B cell (primary cell): ENCODE data around the gene UNC5C. TPM values are rescaled to one million over a fixed set of nuclear protein-coding genes. Genes with fewer than 3 reads are reported as not detected.

Source experiments
- ATAC-seq: fragments of 200-7000 bp; cut with Tn5 transposase; one replicate; pipeline ENCODE4 v1.10.0; 2021; ENCODE audit warnings: low read depth, mild to moderate bottlenecking, moderate number of reproducible peaks, moderate library complexity
- CTCF ChIA-PET: fragments of 350-600 bp; sonication (Branson Sonifier 250); formaldehyde crosslinking; loops from one replicate; lab custom pipeline; 2021; ENCODE audit warnings: antibody characterized with exemption, inconsistent platforms; lab: Charles Lee
- POLR2A ChIA-PET: fragments of 350-600 bp; sonication (Branson Sonifier 250); formaldehyde crosslinking; loops from one replicate; lab custom pipeline; 2021; ENCODE audit warnings: antibody characterized with exemption; lab: Charles Lee
- DNase-seq: peaks from one replicate; pipeline ENCODE4 v3.0.0; 2013
- H2AFZ ChIP-seq: 2 replicates; pipeline ENCODE4 v1.6.1; 2012; ENCODE audit warnings: mild to moderate bottlenecking, low read depth, low read length; ENCODE audit not compliant: insufficient read depth, poor library complexity, severe bottlenecking
- H3K27ac ChIP-seq, 2 donors: 1 replicate in 1 of 2; 2 replicates in 1 of 2; pipeline ENCODE4 v1.5.1; 2012 to 2013; ENCODE audit warnings: low read length in 2 of 2, mild to moderate bottlenecking in 2 of 2, moderate library complexity in 1 of 2
- H3K27me3 ChIP-seq, 4 experiments: fragments of 200-600 bp in 1 of 4; sonication (generic) in 1 of 4; replicated peaks in 1 of 4; 1 replicate in 2 of 4; 2 replicates in 2 of 4; pipeline versions ENCODE4 v1.6.1 to v1.7.0; 2013 to 2016; ENCODE audit warnings: low read length in 3 of 4, mild to moderate bottlenecking in 2 of 4, mixed read lengths in 1 of 4, moderate library complexity in 1 of 4; ENCODE audit not compliant: insufficient read depth in 4 of 4, control insufficient read depth in 3 of 4; ENCODE audit errors: control extremely low read depth in 1 of 4
- H3K36me3 ChIP-seq, 2 experiments: replicated peaks in 1 of 2; 1 replicate in 1 of 2; 2 replicates in 1 of 2; pipeline versions ENCODE4 v1.6.1 to v1.7.1; 2013; ENCODE audit warnings: low read length in 1 of 2; ENCODE audit not compliant: insufficient read depth in 2 of 2, control insufficient read depth in 1 of 2; ENCODE audit errors: control extremely low read depth in 1 of 2, extremely low read depth in 1 of 2
- H3K4me1 ChIP-seq, 2 donors: fragments of 200-600 bp in 1 of 2; sonication (generic) in 1 of 2; 1 replicate in 1 of 2; 2 replicates in 1 of 2; pipeline versions ENCODE4 v1.5.1 to v1.6.1; 2013 to 2017; ENCODE audit warnings: low read length in 2 of 2; ENCODE audit not compliant: control insufficient read depth in 2 of 2, insufficient read depth in 2 of 2
- H3K4me2 ChIP-seq: replicated peaks from 2 replicates; pipeline ENCODE3; 2012; ENCODE audit warnings: mild to moderate bottlenecking, low read depth, low read length; ENCODE audit not compliant: poor library complexity, severe bottlenecking
- H3K4me3 ChIP-seq, 5 experiments: fragments of 200-600 bp in 1 of 5; sonication (generic) in 1 of 5; 1 replicate in 3 of 5; 2 replicates in 2 of 5; pipeline versions ENCODE4 v1.5.1 to v1.7.0; 2011 to 2016; ENCODE audit warnings: low read length in 4 of 5, mild to moderate bottlenecking in 4 of 5, low read depth in 2 of 5, control low read depth in 1 of 5, moderate library complexity in 1 of 5; ENCODE audit not compliant: insufficient read depth in 1 of 5; ENCODE audit errors: control extremely low read depth in 1 of 5, extremely low read depth in 1 of 5
- H3K79me2 ChIP-seq: fragments of 200-600 bp; sonication (generic); one replicate; pipeline ENCODE4 v1.6.0; 2016; ENCODE audit warnings: low read length; ENCODE audit not compliant: control insufficient read depth, insufficient read depth
- H3K9ac ChIP-seq: fragments of 200-600 bp; sonication (generic); 2 replicates; pipeline ENCODE4 v1.6.1; 2017; ENCODE audit warnings: mild to moderate bottlenecking, low read length, moderate library complexity
- H3K9me3 ChIP-seq, 3 donors: one replicate each; pipeline versions ENCODE4 v1.6.1 to v1.7.1; 2013; ENCODE audit warnings: low read length in 2 of 3; ENCODE audit not compliant: control insufficient read depth in 2 of 3, insufficient read depth in 1 of 3; ENCODE audit errors: control extremely low read depth in 1 of 3
- H4K20me1 ChIP-seq: 2 replicates; pipeline ENCODE4 v1.6.0; 2012; ENCODE audit warnings: mild to moderate bottlenecking, low read length; ENCODE audit not compliant: insufficient read depth, control insufficient read depth, poor library complexity, severe bottlenecking
- H3K27ac Mint-ChIP-seq: one replicate; pipeline ENCODE4 v1.8.0; 2021; ENCODE audit warnings: mixed read lengths
- H3K27me3 Mint-ChIP-seq: one replicate; pipeline ENCODE4 v1.8.0; 2021; ENCODE audit warnings: mixed read lengths
- H3K4me1 Mint-ChIP-seq: one replicate; pipeline ENCODE4 v1.8.0; 2021; ENCODE audit warnings: mixed read lengths
- H3K4me3 Mint-ChIP-seq: one replicate; pipeline ENCODE4 v1.8.0; 2021; ENCODE audit warnings: mixed read lengths
- H3K9me3 Mint-ChIP-seq: one replicate; pipeline ENCODE4 v1.8.0; 2022; ENCODE audit warnings: mixed read lengths; ENCODE audit not compliant: insufficient read depth
- CTCF ChIP-seq: fragments of 200-600 bp; IDR thresholded peaks from one replicate; pipeline ENCODE4 v1.8.0; 2022; ENCODE audit warnings: antibody characterized with exemption, mild to moderate bottlenecking
- EZH2 ChIP-seq: IDR thresholded peaks from 2 replicates; pipeline ENCODE4 v1.6.1; 2012; ENCODE audit warnings: borderline replicate concordance, low read depth, mild to moderate bottlenecking, moderate library complexity, low read length; ENCODE audit not compliant: insufficient read depth, poor library complexity, severe bottlenecking
- WGBS: methylation state at CpG from one replicate; pipeline ENCODE4 v1.1.5; 2013; ENCODE audit warnings: missing lambda C conversion rate; ENCODE audit not compliant: insufficient coverage; 5-methylcytosine and 5-hydroxymethylcytosine counted together
- intact Hi-C: fragments of 100-400 bp; cut with micrococcal nuclease; formaldehyde crosslinking; loops from one replicate; pipeline ENCODE4 v1.10.0; 2022
- polyA plus RNA-seq: library from polyadenylated mRNA; depleted of rRNA; stranded (reverse); fragments of >200 nt; gene quantifications from 2 replicates; pipeline ENCODE4 v1.2.3, GENCODE V29; 2012
- total RNA-seq, 2 donors: library from RNA; stranded (reverse); fragments of 120-200 nt in 1 of 2; gene quantifications; 1 replicate in 1 of 2; 2 replicates in 1 of 2; pipeline versions ENCODE4 v1.2.3 to v1.2.4, GENCODE V29; 2013 to 2022

Gene UNC5C
- total and polyA plus RNA-seq, 2 donors (not counting 1 experiment from before 2014, with no cell fraction given): not detected

GRCh38 chr4:95494186-95494585 lies 54.6 kb downstream of the UNC5C start:
- H3K27me3 Mint-ChIP-seq: no peaks in the 10 kb centered on the region
- H3K27ac Mint-ChIP-seq: no peak overlapping the region
- Histone ChIP-seq H3K4me2 (no peak overlapping the region), H3K4me3 (no peak overlapping the region), H3K36me3 (no peaks in the 10 kb centered on the region), H2AFZ (no peak overlapping the region), H3K9me3 (no peaks in the 10 kb centered on the region), H3K9ac (no peak overlapping the region), H3K27me3 (no peaks in the 10 kb centered on the region), H3K79me2 (no peaks in the 10 kb centered on the region), H3K4me1 (no peaks in the 10 kb centered on the region), H4K20me1 (no peaks in the 10 kb centered on the region), H3K27ac (no peak overlapping the region)
- H3K9me3 Mint-ChIP-seq: no peaks in the 10 kb centered on the region
- no peak for DNase-seq
- no peaks in the 10 kb centered on the region for H3K4me1 Mint-ChIP-seq
- no peak overlapping the region for H3K4me3 Mint-ChIP-seq
- POLR2A ChIA-PET: no interaction called here
- TF ChIP-seq CTCF: no peak
- TF ChIP-seq EZH2: no peak
- CTCF ChIA-PET: no interaction called here
- ATAC-seq: no peak
- intact Hi-C loops: no loop called here

GRCh38 chr4:95478679-95479078 lies 70.1 kb downstream of the UNC5C start:
- no peak overlapping the region for H2AFZ ChIP-seq
- no peak overlapping the region for H3K27ac Mint-ChIP-seq
- intact Hi-C loops: no loop called here
- DNase-seq (no peak), ATAC-seq (no peak)
- TF ChIP-seq EZH2 (no peak), CTCF (no peak)
- H3K4me2 ChIP-seq: no peak overlapping the region
- H3K9me3 ChIP-seq: peaks cover 0 to 1% (median 0%) of the 10 kb centered on the region in 3 donors
- POLR2A ChIA-PET: no interaction called here
- peaks cover 3% of the 10 kb centered on the region for H3K9me3 Mint-ChIP-seq
- no peaks in the 10 kb centered on the region for H3K79me2 ChIP-seq
- H3K9ac ChIP-seq: no peak overlapping the region
- no peaks in the 10 kb centered on the region for H3K27me3 Mint-ChIP-seq
- H3K4me1 ChIP-seq: no peaks in the 10 kb centered on the region
- WGBS: 92% methylated on average over 4 of the region's 6 CpGs
- no peak overlapping the region for H3K27ac ChIP-seq
- no peak overlapping the region for H3K4me3 ChIP-seq
- no peaks in the 10 kb centered on the region for H4K20me1 ChIP-seq
- CTCF ChIA-PET: no interaction called here
- H3K4me1 Mint-ChIP-seq: no peaks in the 10 kb centered on the region
- no peaks in the 10 kb centered on the region for H3K27me3 ChIP-seq
- H3K4me3 Mint-ChIP-seq: no peak overlapping the region
- no peaks in the 10 kb centered on the region for H3K36me3 ChIP-seq
